ENCODE results near the gene CREB3L2. TPM values are rescaled to one million over a fixed set of nuclear protein-coding genes. Genes with fewer than 3 reads are reported as not detected.

The CREB3L2 gene
- total and polyA plus RNA-seq, 10 of the 15 experiments (the other 5 are each of a cell fraction or from before 2014, with no cell fraction given) = 6.4 to 67.1 (median 26.2) TPM

DNA sequence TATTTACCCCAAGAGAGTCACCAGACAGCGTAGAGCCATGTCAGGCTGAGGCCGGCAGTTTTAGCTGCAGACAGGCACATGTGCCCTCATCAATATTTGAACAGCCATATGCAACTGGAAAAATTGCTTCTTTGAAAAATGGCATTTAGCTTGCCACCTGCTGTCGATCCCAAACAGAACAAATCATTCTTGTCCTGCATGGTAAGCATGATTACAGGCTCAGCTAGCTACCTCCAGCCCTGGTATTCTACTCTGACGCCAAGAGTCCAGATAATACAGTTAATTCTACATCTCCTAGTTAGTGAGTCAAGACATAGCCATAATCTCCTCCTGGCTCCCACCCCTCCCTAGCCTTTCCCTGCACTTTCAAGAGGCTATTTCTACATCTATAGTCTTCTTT lies 7.7 kb downstream of the CREB3L2 start:
- peaks cover 47% of the 10 kb centered on the region for H3K4me1 ChIP-seq (ENCODE audit: control insufficient read depth, insufficient read depth, low read length)
- H2AFZ ChIP-seq (ENCODE audit: control insufficient read depth, low read depth, low read length) = no peak overlapping the region
- FAIRE-seq = no peak
- TF ChIP-seq MYC (IDR thresholded peaks at IDR 0.05; ENCODE audit: insufficient read depth, insufficient read length, insufficient replicate concordance, low read length, severe bottlenecking) = no peak
- no peak for TF ChIP-seq RAD21 (IDR thresholded peaks at IDR 0.05; ENCODE audit: insufficient read depth, low read depth, low read length)
- TF ChIP-seq NFXL1 (IDR thresholded peaks at IDR 0.05; ENCODE audit: borderline replicate concordance) = no peak
- TF ChIP-seq, protein P1, sequence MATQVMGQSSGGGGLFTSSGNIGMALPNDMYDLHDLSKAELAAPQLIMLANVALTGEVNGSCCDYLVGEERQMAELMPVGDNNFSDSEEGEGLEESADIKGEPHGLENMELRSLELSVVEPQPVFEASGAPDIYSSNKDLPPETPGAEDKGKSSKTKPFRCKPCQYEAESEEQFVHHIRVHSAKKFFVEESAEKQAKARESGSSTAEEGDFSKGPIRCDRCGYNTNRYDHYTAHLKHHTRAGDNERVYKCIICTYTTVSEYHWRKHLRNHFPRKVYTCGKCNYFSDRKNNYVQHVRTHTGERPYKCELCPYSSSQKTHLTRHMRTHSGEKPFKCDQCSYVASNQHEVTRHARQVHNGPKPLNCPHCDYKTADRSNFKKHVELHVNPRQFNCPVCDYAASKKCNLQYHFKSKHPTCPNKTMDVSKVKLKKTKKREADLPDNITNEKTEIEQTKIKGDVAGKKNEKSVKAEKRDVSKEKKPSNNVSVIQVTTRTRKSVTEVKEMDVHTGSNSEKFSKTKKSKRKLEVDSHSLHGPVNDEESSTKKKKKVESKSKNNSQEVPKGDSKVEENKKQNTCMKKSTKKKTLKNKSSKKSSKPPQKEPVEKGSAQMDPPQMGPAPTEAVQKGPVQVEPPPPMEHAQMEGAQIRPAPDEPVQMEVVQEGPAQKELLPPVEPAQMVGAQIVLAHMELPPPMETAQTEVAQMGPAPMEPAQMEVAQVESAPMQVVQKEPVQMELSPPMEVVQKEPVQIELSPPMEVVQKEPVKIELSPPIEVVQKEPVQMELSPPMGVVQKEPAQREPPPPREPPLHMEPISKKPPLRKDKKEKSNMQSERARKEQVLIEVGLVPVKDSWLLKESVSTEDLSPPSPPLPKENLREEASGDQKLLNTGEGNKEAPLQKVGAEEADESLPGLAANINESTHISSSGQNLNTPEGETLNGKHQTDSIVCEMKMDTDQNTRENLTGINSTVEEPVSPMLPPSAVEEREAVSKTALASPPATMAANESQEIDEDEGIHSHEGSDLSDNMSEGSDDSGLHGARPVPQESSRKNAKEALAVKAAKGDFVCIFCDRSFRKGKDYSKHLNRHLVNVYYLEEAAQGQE (IDR thresholded peaks at IDR 0.05; ENCODE audit: low read depth, low read length) = no peak
- TF ChIP-seq SMC3 (IDR thresholded peaks at IDR 0.05; ENCODE audit: borderline replicate concordance, low read length) = no peak
- TF ChIP-seq TAF1 (IDR thresholded peaks at IDR 0.05; ENCODE audit: borderline replicate concordance, low read depth, low read length) = no peak
- no peak for TF ChIP-seq ZSCAN29 (IDR thresholded peaks at IDR 0.05)
- TF ChIP-seq ESRRA (IDR thresholded peaks at IDR 0.05; ENCODE audit: low read length) = no peak
- TF ChIP-seq FOS (IDR thresholded peaks at IDR 0.05; ENCODE audit: borderline replicate concordance, extremely low read depth, insufficient read length) = no peak
- TF ChIP-seq CREM (IDR thresholded peaks at IDR 0.05; ENCODE audit: low read depth) = no peak
- TF ChIP-seq, protein P2, sequence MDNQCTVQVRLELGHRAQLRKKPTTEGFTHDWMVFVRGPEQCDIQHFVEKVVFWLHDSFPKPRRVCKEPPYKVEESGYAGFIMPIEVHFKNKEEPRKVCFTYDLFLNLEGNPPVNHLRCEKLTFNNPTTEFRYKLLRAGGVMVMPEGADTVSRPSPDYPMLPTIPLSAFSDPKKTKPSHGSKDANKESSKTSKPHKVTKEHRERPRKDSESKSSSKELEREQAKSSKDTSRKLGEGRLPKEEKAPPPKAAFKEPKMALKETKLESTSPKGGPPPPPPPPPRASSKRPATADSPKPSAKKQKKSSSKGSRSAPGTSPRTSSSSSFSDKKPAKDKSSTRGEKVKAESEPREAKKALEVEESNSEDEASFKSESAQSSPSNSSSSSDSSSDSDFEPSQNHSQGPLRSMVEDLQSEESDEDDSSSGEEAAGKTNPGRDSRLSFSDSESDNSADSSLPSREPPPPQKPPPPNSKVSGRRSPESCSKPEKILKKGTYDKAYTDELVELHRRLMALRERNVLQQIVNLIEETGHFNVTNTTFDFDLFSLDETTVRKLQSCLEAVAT (IDR thresholded peaks at IDR 0.05) = no peak
- TF ChIP-seq, protein P3, sequence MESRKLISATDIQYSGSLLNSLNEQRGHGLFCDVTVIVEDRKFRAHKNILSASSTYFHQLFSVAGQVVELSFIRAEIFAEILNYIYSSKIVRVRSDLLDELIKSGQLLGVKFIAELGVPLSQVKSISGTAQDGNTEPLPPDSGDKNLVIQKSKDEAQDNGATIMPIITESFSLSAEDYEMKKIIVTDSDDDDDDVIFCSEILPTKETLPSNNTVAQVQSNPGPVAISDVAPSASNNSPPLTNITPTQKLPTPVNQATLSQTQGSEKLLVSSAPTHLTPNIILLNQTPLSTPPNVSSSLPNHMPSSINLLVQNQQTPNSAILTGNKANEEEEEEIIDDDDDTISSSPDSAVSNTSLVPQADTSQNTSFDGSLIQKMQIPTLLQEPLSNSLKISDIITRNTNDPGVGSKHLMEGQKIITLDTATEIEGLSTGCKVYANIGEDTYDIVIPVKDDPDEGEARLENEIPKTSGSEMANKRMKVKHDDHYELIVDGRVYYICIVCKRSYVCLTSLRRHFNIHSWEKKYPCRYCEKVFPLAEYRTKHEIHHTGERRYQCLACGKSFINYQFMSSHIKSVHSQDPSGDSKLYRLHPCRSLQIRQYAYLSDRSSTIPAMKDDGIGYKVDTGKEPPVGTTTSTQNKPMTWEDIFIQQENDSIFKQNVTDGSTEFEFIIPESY (IDR thresholded peaks at IDR 0.05) = no peak
- H4K20me1 ChIP-seq (ENCODE audit: control insufficient read depth, insufficient read depth) = no peaks in the 10 kb centered on the region
- H3K27me3 ChIP-seq (replicated peaks in 1 of 2; ENCODE audit: control insufficient read depth in 2 of 2, insufficient read depth in 2 of 2, low read length in 1 of 2) = no peaks in the 10 kb centered on the region
- peak overlapping the region; percentile 2; the same call in 1 of the 2 replicates for H3K27ac ChIP-seq (ENCODE audit: control insufficient read depth, insufficient read depth)
- H3K9me3 ChIP-seq (replicated peaks; ENCODE audit: control insufficient read depth, insufficient read depth, low read length) = no peaks in the 10 kb centered on the region
- H3K4me2 ChIP-seq (ENCODE audit: control insufficient read depth, insufficient read depth) = peak overlapping the region; percentile 58
- peaks cover 96% of the 10 kb centered on the region for H3K79me2 ChIP-seq (ENCODE audit: control insufficient read depth, insufficient read depth, low read length)
- in situ Hi-C loops (cut with MboI) = no loop called here
- 0 out of 4 replicates have a peak, but pooled peaks cover 0 to 6% of the 10 kb centered on the region in 2 experiments for H3K36me3 ChIP-seq (ENCODE audit: control insufficient read depth in 2 of 2, insufficient read depth in 2 of 2, low read length in 1 of 2)
- no peak for ATAC-seq
- BruUV-seq (replicated peaks) = no TSS peak
- intact Hi-C loops (cut with micrococcal nuclease; ENCODE audit: unreplicated experiment) = no loop called here
- ChIA-PET POLR2A (interaction anchor here (1.1 to 6.0 kb wide), 6 partner anchors 8 to 60 kb away, joined by 4 to 18 read pairs (median 6); no protein-coding TSS in a partner anchor), CTCF (interaction anchor here (1.0 to 22.6 kb wide), 6 partner anchors 11 to 400 kb away, joined by 3 to 704 read pairs (median 17); partner anchors contain the start of gene CREB3L2), SMC1A (ENCODE audit: uncharacterized antibody, unreplicated experiment) (interaction anchor here (1.3 to 23.6 kb wide), 7 partner anchors 8 to 90 kb away, joined by 3 to 516 read pairs (median 5); partner anchors contain the start of gene CREB3L2), RAD21 (ENCODE audit: unreplicated experiment) (interaction anchor here (1.2 to 18.3 kb wide), 4 partner anchors 12 to 89 kb away, joined by 3 to 340 read pairs (median 78); no protein-coding TSS in a partner anchor)
- 87% methylated on average over 4 of the region's 4 CpGs for WGBS (ENCODE audit: insufficient coverage, insufficient replicate concordance, low lambda C conversion rate, missing lambda C conversion rate)
- no peak for DNase-seq (ENCODE audit: low read depth, low spot score)
- H3K4me3 ChIP-seq = no peak overlapping the region
- no peak overlapping the region for H3K9ac ChIP-seq (ENCODE audit: control insufficient read depth, insufficient read depth, low read length)

Data from GM12878 (cell line).